Lower lobe of right lung (tissue), 2 donors: ENCODE measurements around the gene NT5C2. TPM values are rescaled to one million over a fixed set of nuclear protein-coding genes. Genes with fewer than 3 reads are reported as not detected.

Experiments
- ATAC-seq, 2 donors: fragments of 200-7000 bp; cut with Tn5 transposase; one replicate each; pipeline ENCODE4 v1.9.1; 2020 to 2022; ENCODE audit warnings: mild to moderate bottlenecking in 2 of 2, moderate library complexity in 2 of 2
- DNase-seq: peaks from one replicate; pipeline ENCODE4 v3.0.0-alpha.2; 2020
- H3K27ac ChIP-seq: fragments of 200-600 bp; one replicate; pipeline ENCODE4 v1.8.0; 2022
- H3K27me3 ChIP-seq: fragments of 200-600 bp; one replicate; pipeline ENCODE4 v1.8.0; 2022; ENCODE audit warnings: low read depth
- H3K36me3 ChIP-seq: fragments of 200-600 bp; one replicate; pipeline ENCODE4 v1.8.0; 2022; ENCODE audit warnings: mild to moderate bottlenecking
- H3K4me1 ChIP-seq: fragments of 200-600 bp; one replicate; pipeline ENCODE4 v1.8.0; 2022
- H3K4me3 ChIP-seq: fragments of 200-600 bp; one replicate; pipeline ENCODE4 v1.8.0; 2022; ENCODE audit warnings: mild to moderate bottlenecking
- H3K9me3 ChIP-seq: fragments of 200-600 bp; one replicate; pipeline ENCODE4 v1.8.0; 2022
- CTCF ChIP-seq: fragments of 200-600 bp; IDR thresholded peaks from one replicate; pipeline ENCODE4 v1.8.0; 2022; ENCODE audit warnings: antibody characterized with exemption, mild to moderate bottlenecking
- intact Hi-C: fragments of 100-400 bp; cut with DNase I; formaldehyde crosslinking; loops from one replicate; pipeline ENCODE4 v1.11.0; 2022
- total RNA-seq: library from RNA; stranded (reverse); fragmentation: NEBNext Ultra II Directional; extraction: Animal tissue kit (Norgen Biotek cat#: 25700); gene quantifications from one replicate; pipeline ENCODE4 v1.2.1, GENCODE V29; 2021
- donor health status: DM: no; HTN: yes; CAD: no; lungs with severe emphysema.

The NT5C2 gene
- total RNA-seq, 1 donor from 2014 or later, result 105 TPM

GRCh38 chr10:103080891-103081581 is 112.0 kb downstream of the NT5C2 start:
- Histone ChIP-seq H3K9me3 (no peaks in the 10 kb centered on the region), H3K4me3 (no peak overlapping the region), H3K4me1 (no peaks in the 10 kb centered on the region), H3K36me3 (peaks cover 73% of the 10 kb centered on the region), H3K27me3 (no peaks in the 10 kb centered on the region), H3K27ac (no peak overlapping the region)
- intact Hi-C loops, result no loop called here
- ATAC-seq (peak in 1 of 2 donors; percentile 16), DNase-seq (no peak)
- no peak for TF ChIP-seq CTCF

- ATAC-seq, result no peak
- DNase-seq, result no peak
- intact Hi-C loops, result no loop called here
- no peaks in the 10 kb centered on the region for H3K4me1 ChIP-seq
- TF ChIP-seq CTCF, result no peak
- H3K4me3 ChIP-seq, result no peak overlapping the region
- H3K27ac ChIP-seq, result no peak overlapping the region
- H3K9me3 ChIP-seq, result no peaks in the 10 kb centered on the region
- no peaks in the 10 kb centered on the region for H3K27me3 ChIP-seq
- H3K36me3 ChIP-seq, result peaks cover 66% of the 10 kb centered on the region
Measured at GRCh38 chr10:103079946-103080345, 113.1 kb downstream of the NT5C2 start.

- TF ChIP-seq CTCF, result no peak
- Histone ChIP-seq H3K4me3 (no peak overlapping the region), H3K27ac (no peak overlapping the region), H3K36me3 (peaks cover 58% of the 10 kb centered on the region), H3K9me3 (no peaks in the 10 kb centered on the region), H3K4me1 (no peaks in the 10 kb centered on the region), H3K27me3 (no peaks in the 10 kb centered on the region)
- no peak for ATAC-seq
- DNase-seq, result no peak
- intact Hi-C loops, result no loop called here
Measured at GRCh38 chr10:103079100-103079499, 114.0 kb downstream of the NT5C2 start.

- Histone ChIP-seq H3K4me1 (no peaks in the 10 kb centered on the region), H3K9me3 (no peaks in the 10 kb centered on the region), H3K36me3 (peaks cover 53% of the 10 kb centered on the region), H3K27me3 (no peaks in the 10 kb centered on the region), H3K4me3 (no peak overlapping the region), H3K27ac (no peak overlapping the region)
- TF ChIP-seq CTCF, result no peak
- DNase-seq (no peak), ATAC-seq (no peak)
- intact Hi-C loops, result no loop called here
Measured at GRCh38 chr10:103078676-103079075, 114.4 kb downstream of the NT5C2 start.

GRCh38 chr10:103078309-103078615 is 114.8 kb downstream of the NT5C2 start:
- H3K4me1 ChIP-seq, result no peaks in the 10 kb centered on the region
- no peak overlapping the region for H3K4me3 ChIP-seq
- intact Hi-C loops, result no loop called here
- no peaks in the 10 kb centered on the region for H3K27me3 ChIP-seq
- H3K9me3 ChIP-seq, result no peaks in the 10 kb centered on the region
- H3K27ac ChIP-seq, result no peak overlapping the region
- no peak for DNase-seq
- TF ChIP-seq CTCF, result no peak
- H3K36me3 ChIP-seq, result peaks cover 49% of the 10 kb centered on the region
- ATAC-seq, result no peak
